Activated CD4-positive, alpha-beta T cell treated with anti-CD3 and anti-CD28 coated beads for 4 hours (primary cell): ENCODE data around the gene SLC35G2.
A peak's percentile ranks its signal among the peaks of the same experiment; 100 is the strongest.
"Not testable (repeated sequence)": the region's sequence is repeated elsewhere in the genome, so short reads cannot be mapped to it uniquely, and the experiment has no call there.

Source experiments
- DNase-seq, 2 donors: peaks; one replicate each; pipeline ENCODE4 v3.0.0-alpha.2; 2020

SLC35G2 gene

GRCh38 chr3:136818769-136819391, at the start of gene SLC35G2:
Gene SLC35G2 (plus strand): TSS chr3:136819126. CDS start chr3:136854461, 35,335 bp downstream.
- DNase-seq, result peak; percentile 20 to 38

- no peak for DNase-seq
Measured at GRCh38 chr3:136772709-136773108, 46.2 kb upstream of the SLC35G2 start.

GRCh38 chr3:136778865-136779264, 40.1 kb upstream of the SLC35G2 start:
- no peak for DNase-seq

- no peak for DNase-seq
Measured at GRCh38 chr3:136780741-136781140, 38.2 kb upstream of the SLC35G2 start.

- no peak for DNase-seq
Measured at GRCh38 chr3:136783708-136784191, 35.2 kb upstream of the SLC35G2 start.

GRCh38 chr3:136787349-136787748, 31.6 kb upstream of the SLC35G2 start:
- DNase-seq, result peak in 1 of 2 donors; percentile 1

- DNase-seq, result no peak
Measured at GRCh38 chr3:136788154-136788553, 30.8 kb upstream of the SLC35G2 start.

GRCh38 chr3:136789976-136790375, 28.9 kb upstream of the SLC35G2 start:
- no peak for DNase-seq

- no peak for DNase-seq
Measured at GRCh38 chr3:136790786-136791185, 28.1 kb upstream of the SLC35G2 start.

GRCh38 chr3:136792556-136793330, 26.2 kb upstream of the SLC35G2 start:
- no peak for DNase-seq

GRCh38 chr3:136801146-136801545, 17.8 kb upstream of the SLC35G2 start:
- not testable (repeated sequence) for DNase-seq

GRCh38 chr3:136802481-136802996, 16.4 kb upstream of the SLC35G2 start:
- no peak for DNase-seq

- DNase-seq, result no peak
Measured at GRCh38 chr3:136804141-136804540, 14.8 kb upstream of the SLC35G2 start.

GRCh38 chr3:136804813-136805212, 14.1 kb upstream of the SLC35G2 start:
- no peak for DNase-seq

GRCh38 chr3:136805795-136806194, 13.1 kb upstream of the SLC35G2 start:
- DNase-seq, result no peak

GRCh38 chr3:136811701-136812100, 7.2 kb upstream of the SLC35G2 start:
- no peak for DNase-seq

GRCh38 chr3:136817448-136817847, 1.5 kb upstream of the SLC35G2 start:
- DNase-seq, result no peak

GRCh38 chr3:136818191-136818768, 646 bp upstream of the SLC35G2 start:
- DNase-seq, result peak; percentile 32 to 33

- DNase-seq, result peak; percentile 3 to 4
Measured at GRCh38 chr3:136819392-136819730, 435 bp downstream of the SLC35G2 start.

GRCh38 chr3:136819731-136820679, 1.1 kb downstream of the SLC35G2 start:
- DNase-seq, result peak; percentile 8 to 9

GRCh38 chr3:136831461-136831860, 12.5 kb downstream of the SLC35G2 start:
- DNase-seq, result no peak

GRCh38 chr3:136835089-136835812, 16.3 kb downstream of the SLC35G2 start:
- no peak for DNase-seq
